Gastrocnemius medialis (tissue), 4 donors: ENCODE data around the gene SPG7.

Experiments used
- CTCF ChIP-seq, 5 experiments: fragments of 450-650 bp in 3 of 5; fragments of 200-600 bp in 2 of 5; sonication (generic) in 2 of 5; IDR thresholded peaks in 4 of 5; conservative IDR thresholded peaks in 1 of 5; 1 replicate in 4 of 5; 2 replicates in 1 of 5; pipeline ENCODE4 v1.5.1; 2016 to 2019; ENCODE audit warnings: antibody characterized with exemption in 5 of 5, mild to moderate bottlenecking in 3 of 5, moderate library complexity in 3 of 5
- POLR2A ChIP-seq, 2 donors: fragments of 450-650 bp; IDR thresholded peaks; one replicate each; pipeline ENCODE4 v1.6.1; 2017; ENCODE audit warnings: antibody characterized with exemption in 2 of 2, mild to moderate bottlenecking in 2 of 2, moderate library complexity in 2 of 2

- TF ChIP-seq CTCF (IDR thresholded peaks at IDR 0.05 in 4 of 5, conservative IDR thresholded peaks at IDR 0.05 in 1 of 5) (no peak), POLR2A (IDR thresholded peaks at IDR 0.05) (no peak)
Measured at GRCh38 chr16:89499767-89500166, 8.4 kb upstream of the SPG7 start.
